WI38 (cell line): ENCODE measurements around the gene SERPINB1.

Source experiments
- H3K4me3 ChIP-seq: 2 replicates; pipeline ENCODE4 v1.5.1; 2011; ENCODE audit warnings: low read depth, mild to moderate bottlenecking, control low read depth, low read length
- CTCF ChIP-seq: IDR thresholded peaks from 2 replicates; pipeline ENCODE4 v1.5.1; 2012; ENCODE audit warnings: low read depth, mild to moderate bottlenecking, control low read depth, low read length

SERPINB1 gene

GRCh38 chr6:2852514-2852855, 10.8 kb upstream of the SERPINB1 start:
- no peak overlapping the region for H3K4me3 ChIP-seq
- no peak for TF ChIP-seq CTCF

GRCh38 chr6:2851727-2852513, 10.3 kb upstream of the SERPINB1 start:
- no peak overlapping the region for H3K4me3 ChIP-seq
- no peak for TF ChIP-seq CTCF

GRCh38 chr6:2850538-2851113, 9.0 kb upstream of the SERPINB1 start:
- TF ChIP-seq CTCF = no peak

GRCh38 chr6:2848851-2849250, 7.2 kb upstream of the SERPINB1 start:
- no peak overlapping the region for H3K4me3 ChIP-seq
- TF ChIP-seq CTCF = no peak

More at GRCh38 chr6:2850538-2851113, 9.0 kb upstream of the SERPINB1 start:
- H3K4me3 ChIP-seq = no peak overlapping the region

DNA sequence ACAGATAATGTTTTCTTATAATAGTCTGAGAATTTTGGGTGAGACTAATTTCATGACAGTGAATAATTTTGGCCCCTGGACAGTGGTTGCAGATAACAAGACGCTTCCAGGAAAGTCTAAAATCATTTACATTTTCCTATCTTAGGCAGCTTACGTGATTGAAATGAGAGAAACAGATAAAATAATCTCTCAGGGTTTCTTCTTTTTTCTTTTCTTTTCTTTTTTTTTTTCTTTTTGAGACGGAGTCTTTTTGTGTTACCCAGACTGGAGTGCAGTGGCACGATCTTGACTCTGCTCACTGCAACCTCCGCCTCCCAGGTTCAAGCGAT, 4.2 kb upstream of the SERPINB1 start:
- TF ChIP-seq CTCF = no peak
- H3K4me3 ChIP-seq = no peak overlapping the region

GRCh38 chr6:2844008-2844407, 2.3 kb upstream of the SERPINB1 start:
- no peak for TF ChIP-seq CTCF
- no peak overlapping the region for H3K4me3 ChIP-seq

- TF ChIP-seq CTCF = no peak
- no peak overlapping the region for H3K4me3 ChIP-seq
Measured at GRCh38 chr6:2843138-2843740, 1.6 kb upstream of the SERPINB1 start.
